Astrocyte (in vitro differentiated cells and primary cell): ENCODE results near the gene VAPA. TPM values are rescaled to one million over a fixed set of nuclear protein-coding genes. Genes with fewer than 3 reads are reported as not detected.

Experiments used
- DNase-seq: peaks from one replicate; pipeline ENCODE4 v3.0.0-alpha.2; 2010; ENCODE audit warnings: low read depth
- FAIRE-seq: peaks from 2 replicates; lab custom pipeline; 2011; peaks lifted over from hg19 to GRCh38; lab: Jason Lieb, UNC
- H2AFZ ChIP-seq: 2 replicates; pipeline ENCODE4 v1.6.0; 2012; ENCODE audit warnings: low read depth, low read length, inconsistent platforms
- H3K27ac ChIP-seq: 2 replicates; pipeline ENCODE4 v1.5.1; 2011; ENCODE audit warnings: low read depth, low read length, inconsistent platforms
- H3K27me3 ChIP-seq: 2 replicates; pipeline ENCODE4 v1.6.0; 2011; ENCODE audit warnings: low read length, inconsistent platforms; ENCODE audit not compliant: insufficient read depth
- H3K36me3 ChIP-seq: 2 replicates; pipeline ENCODE4 v1.5.1; 2011; ENCODE audit warnings: low read length, inconsistent platforms; ENCODE audit not compliant: insufficient read depth
- H3K4me1 ChIP-seq: 2 replicates; pipeline ENCODE4 v1.5.1; 2011; ENCODE audit warnings: low read length, inconsistent platforms; ENCODE audit not compliant: insufficient read depth
- H3K4me2 ChIP-seq: 2 replicates; pipeline ENCODE4 v1.6.0; 2012; ENCODE audit warnings: low read length, inconsistent platforms
- H3K4me3 ChIP-seq: 2 replicates; pipeline ENCODE4 v1.5.1; 2011; ENCODE audit warnings: low read depth, mild to moderate bottlenecking, low read length, inconsistent platforms; ENCODE audit not compliant: insufficient read depth
- H3K79me2 ChIP-seq: 2 replicates; pipeline ENCODE4 v1.6.0; 2012; ENCODE audit warnings: mild to moderate bottlenecking, low read length, inconsistent platforms; ENCODE audit not compliant: insufficient read depth
- H3K9ac ChIP-seq: 2 replicates; pipeline ENCODE4 v1.6.0; 2012; ENCODE audit warnings: mild to moderate bottlenecking, low read length, inconsistent platforms
- H3K9me3 ChIP-seq: 2 replicates; pipeline ENCODE4 v1.5.1; 2012; ENCODE audit warnings: low read depth, mild to moderate bottlenecking, low read length, inconsistent platforms; ENCODE audit not compliant: insufficient read depth
- H4K20me1 ChIP-seq: 2 replicates; pipeline ENCODE4 v1.6.0; 2012; ENCODE audit warnings: low read length, inconsistent platforms; ENCODE audit not compliant: insufficient read depth
- H3K27ac Mint-ChIP-seq: one replicate; pipeline ENCODE4 v1.8.0; 2021; ENCODE audit warnings: mild to moderate bottlenecking, mixed read lengths; ENCODE audit not compliant: unreplicated experiment
- H3K27me3 Mint-ChIP-seq: one replicate; pipeline ENCODE4 v1.8.0; 2021; ENCODE audit warnings: low read depth, mixed read lengths; ENCODE audit not compliant: unreplicated experiment
- H3K36me3 Mint-ChIP-seq: one replicate; pipeline ENCODE4 v1.8.0; 2021; ENCODE audit warnings: low read depth, mixed read lengths; ENCODE audit not compliant: unreplicated experiment
- H3K4me1 Mint-ChIP-seq: one replicate; pipeline ENCODE4 v1.8.0; 2021; ENCODE audit warnings: low read depth, mixed read lengths; ENCODE audit not compliant: unreplicated experiment
- H3K4me3 Mint-ChIP-seq: one replicate; pipeline ENCODE4 v1.8.0; 2021; ENCODE audit warnings: mild to moderate bottlenecking, moderate library complexity, mixed read lengths; ENCODE audit not compliant: unreplicated experiment
- H3K9me3 Mint-ChIP-seq: one replicate; pipeline ENCODE4 v1.8.0; 2021; ENCODE audit warnings: mild to moderate bottlenecking, mixed read lengths; ENCODE audit not compliant: unreplicated experiment
- EZH2 ChIP-seq: IDR thresholded peaks from 2 replicates; pipeline ENCODE4 v1.6.1; 2012; ENCODE audit warnings: mild to moderate bottlenecking, low read length, inconsistent platforms; ENCODE audit not compliant: insufficient read depth
- total RNA-seq: library from RNA; stranded (reverse); gene quantifications from 2 replicates; pipeline ENCODE4 v1.2.1, GENCODE V29; 2021
- TF ChIP-seq, protein P1 (sequence below): IDR thresholded peaks from 2 replicates; pipeline ENCODE4 v1.5.1; 2011; ENCODE audit warnings: low read depth, mild to moderate bottlenecking, inconsistent platforms, low read length, moderate library complexity; ENCODE audit not compliant: insufficient read depth

The VAPA gene
- total RNA-seq, 1 donor from 2014 or later: 181 TPM

DNA sequence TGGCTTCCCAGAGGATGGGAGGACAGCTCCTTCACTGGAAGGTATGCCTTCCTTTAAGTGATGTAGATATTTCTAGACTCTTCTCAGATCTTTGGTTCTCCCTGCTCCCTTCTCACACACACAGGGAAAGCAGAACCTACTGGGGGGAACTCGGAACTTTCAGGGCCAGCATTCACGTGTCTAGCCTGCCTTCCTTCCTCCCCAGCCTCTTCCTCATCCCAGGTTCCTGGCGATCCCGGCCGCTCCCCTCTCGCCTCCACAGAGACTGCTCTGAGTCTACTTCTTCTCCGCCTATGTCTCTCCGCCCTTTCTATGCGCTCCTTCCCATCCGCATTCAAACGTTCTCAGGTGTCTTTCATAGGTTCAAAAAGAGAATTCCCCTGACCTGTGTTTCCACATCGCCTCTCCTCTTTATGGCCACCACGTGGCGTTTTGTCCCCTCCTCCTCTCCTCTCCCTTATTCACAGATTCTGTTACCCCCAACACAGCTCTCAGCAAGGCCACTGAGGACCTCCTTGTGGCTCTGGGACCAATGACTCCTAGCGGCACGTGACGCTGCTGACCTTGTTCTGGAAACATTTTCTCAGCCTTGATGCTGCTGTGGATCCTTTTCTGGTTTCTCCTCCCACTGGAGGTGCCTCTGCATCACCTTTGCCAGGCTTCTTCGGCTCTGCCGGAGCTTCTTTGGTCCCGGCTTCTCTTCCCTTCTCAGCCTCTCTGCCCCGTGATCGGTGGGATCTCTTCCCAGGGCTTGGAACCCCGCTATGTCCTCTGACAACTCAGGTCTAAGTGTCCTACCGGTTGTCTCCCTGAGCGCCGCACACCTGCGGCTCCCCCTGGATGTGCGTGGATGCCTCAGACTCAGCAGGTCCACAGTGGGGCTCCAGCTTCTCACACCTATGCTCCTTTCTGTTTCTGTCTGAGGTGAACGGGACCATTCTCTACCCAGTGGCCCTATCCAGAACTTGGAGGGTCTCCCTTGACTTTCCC lies 77.5 kb downstream of the VAPA start:
- DNase-seq (no peak), FAIRE-seq (no peak)
- peaks cover 5% of the 10 kb centered on the region for H3K9me3 Mint-ChIP-seq
- no peak overlapping the region for H2AFZ ChIP-seq
- no peak for TF ChIP-seq EZH2
- TF ChIP-seq, protein P1, sequence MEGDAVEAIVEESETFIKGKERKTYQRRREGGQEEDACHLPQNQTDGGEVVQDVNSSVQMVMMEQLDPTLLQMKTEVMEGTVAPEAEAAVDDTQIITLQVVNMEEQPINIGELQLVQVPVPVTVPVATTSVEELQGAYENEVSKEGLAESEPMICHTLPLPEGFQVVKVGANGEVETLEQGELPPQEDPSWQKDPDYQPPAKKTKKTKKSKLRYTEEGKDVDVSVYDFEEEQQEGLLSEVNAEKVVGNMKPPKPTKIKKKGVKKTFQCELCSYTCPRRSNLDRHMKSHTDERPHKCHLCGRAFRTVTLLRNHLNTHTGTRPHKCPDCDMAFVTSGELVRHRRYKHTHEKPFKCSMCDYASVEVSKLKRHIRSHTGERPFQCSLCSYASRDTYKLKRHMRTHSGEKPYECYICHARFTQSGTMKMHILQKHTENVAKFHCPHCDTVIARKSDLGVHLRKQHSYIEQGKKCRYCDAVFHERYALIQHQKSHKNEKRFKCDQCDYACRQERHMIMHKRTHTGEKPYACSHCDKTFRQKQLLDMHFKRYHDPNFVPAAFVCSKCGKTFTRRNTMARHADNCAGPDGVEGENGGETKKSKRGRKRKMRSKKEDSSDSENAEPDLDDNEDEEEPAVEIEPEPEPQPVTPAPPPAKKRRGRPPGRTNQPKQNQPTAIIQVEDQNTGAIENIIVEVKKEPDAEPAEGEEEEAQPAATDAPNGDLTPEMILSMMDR: no peak
- no peak overlapping the region for H3K27ac Mint-ChIP-seq
- H3K4me2 ChIP-seq: no peak overlapping the region
- H3K36me3 Mint-ChIP-seq: peaks cover 4% of the 10 kb centered on the region
- H3K27ac ChIP-seq: no peak overlapping the region
- no peak overlapping the region for H3K4me3 Mint-ChIP-seq
- peaks cover 2% of the 10 kb centered on the region for H3K4me1 Mint-ChIP-seq
- peaks cover 31% of the 10 kb centered on the region for H3K27me3 Mint-ChIP-seq
- H3K4me3 ChIP-seq: no peak overlapping the region
- no peaks in the 10 kb centered on the region for H4K20me1 ChIP-seq
- H3K9ac ChIP-seq: no peak overlapping the region
- no peaks in the 10 kb centered on the region for H3K79me2 ChIP-seq
- H3K9me3 ChIP-seq: no peaks in the 10 kb centered on the region
- peaks cover 15% of the 10 kb centered on the region for H3K27me3 ChIP-seq
- H3K36me3 ChIP-seq: no peaks in the 10 kb centered on the region
- no peaks in the 10 kb centered on the region for H3K4me1 ChIP-seq

DNA sequence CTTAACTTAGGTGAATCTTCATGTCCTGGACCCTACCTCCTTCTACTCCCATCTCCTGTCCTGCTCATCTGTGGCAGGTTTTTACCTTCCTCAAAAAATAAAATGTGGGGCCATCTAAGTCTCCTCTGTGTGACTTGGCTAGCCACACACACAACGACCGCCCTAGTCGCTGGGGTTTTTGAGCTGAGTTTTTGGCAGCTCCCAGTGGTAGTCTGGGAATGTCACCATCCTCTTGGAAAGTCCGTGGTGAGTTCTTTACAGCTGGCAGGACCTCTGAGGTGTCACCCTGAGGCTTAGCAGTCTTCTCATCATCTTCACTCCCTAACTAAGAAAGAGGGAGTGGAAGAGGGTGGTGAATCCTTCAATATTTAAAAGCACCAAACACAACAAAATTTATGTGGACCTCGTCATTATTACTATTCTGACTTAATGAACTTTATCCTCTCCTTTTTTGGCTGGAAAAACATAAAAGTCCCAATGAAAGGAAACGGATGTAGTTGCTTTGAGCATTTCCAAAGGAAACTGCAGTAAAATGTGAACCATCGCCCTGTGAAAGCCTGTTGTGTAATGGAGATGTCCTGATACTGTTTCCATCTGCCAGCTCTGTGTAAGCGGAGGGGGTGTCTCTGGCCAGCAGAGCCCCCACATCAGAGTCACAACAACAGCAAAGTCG lies 78.6 kb downstream of the VAPA start:
- no peak overlapping the region for H3K9ac ChIP-seq
- H3K36me3 ChIP-seq: no peaks in the 10 kb centered on the region
- H3K4me1 Mint-ChIP-seq: no peaks in the 10 kb centered on the region
- FAIRE-seq (no peak), DNase-seq (no peak)
- no peak overlapping the region for H2AFZ ChIP-seq
- no peaks in the 10 kb centered on the region for H3K4me1 ChIP-seq
- peaks cover 30% of the 10 kb centered on the region for H3K27me3 Mint-ChIP-seq
- H3K79me2 ChIP-seq: no peaks in the 10 kb centered on the region
- TF ChIP-seq, protein P1: no peak
- no peak for TF ChIP-seq EZH2
- peaks cover 10% of the 10 kb centered on the region for H3K9me3 Mint-ChIP-seq
- H3K36me3 Mint-ChIP-seq: peaks cover 4% of the 10 kb centered on the region
- no peak overlapping the region for H3K4me3 ChIP-seq
- H3K4me2 ChIP-seq: no peak overlapping the region
- no peak overlapping the region for H3K27ac Mint-ChIP-seq
- no peaks in the 10 kb centered on the region for H3K9me3 ChIP-seq
- no peak overlapping the region for H3K4me3 Mint-ChIP-seq
- H3K27me3 ChIP-seq: peaks cover 15% of the 10 kb centered on the region
- H4K20me1 ChIP-seq: no peaks in the 10 kb centered on the region
- H3K27ac ChIP-seq: no peak overlapping the region
